ENCODE data around the gene ZMYM2.

DNA sequence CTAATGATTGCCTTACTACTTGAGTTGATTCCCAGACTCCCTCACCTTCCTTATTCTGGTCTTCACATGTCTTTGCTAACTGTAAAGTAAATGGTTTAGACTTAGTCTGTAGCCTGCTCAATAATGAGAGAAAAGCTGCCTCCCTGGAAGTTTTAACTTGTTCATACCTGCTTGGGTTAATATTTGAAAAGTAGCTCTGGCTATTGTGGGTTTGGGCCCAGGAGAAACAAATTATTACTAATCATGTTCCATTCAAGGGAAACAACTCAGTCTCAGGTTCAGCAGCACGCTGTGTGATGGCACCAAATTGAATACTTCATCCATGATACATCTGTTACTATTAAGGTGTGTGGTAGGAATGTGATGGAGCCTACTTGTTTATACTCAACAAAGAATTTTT lies 75.0 kb downstream of the ZMYM2 start:
- TF ChIP-seq CTCF (conservative IDR thresholded peaks at IDR 0.05 in 1 of 2, IDR thresholded peaks at IDR 0.05 in 1 of 2; ENCODE audit: low read depth in 1 of 2, low read length in 2 of 2) (no peak), EZH2 (IDR thresholded peaks at IDR 0.05; ENCODE audit: low read length, missing control alignments) (no peak)

All from fibroblast of lung (primary cell).